A549 (cell line): ENCODE measurements around the gene DPF1.

ENCODE experiments used
- CEBPB ChIP-seq, 2 experiments: fragments of >200 bp in 1 of 2; sonication (Bioruptor Twin) in 1 of 2; formaldehyde crosslinking in 1 of 2; IDR thresholded peaks; 2 replicates each; pipeline ENCODE4 v1.6.1; 2012 to 2016
- CTCF ChIP-seq: fragments of >200 bp; sonication (Bioruptor Twin); formaldehyde crosslinking; IDR thresholded peaks from 3 replicates; pipeline ENCODE4 v1.5.1; 2016
- EP300 ChIP-seq, 2 experiments: fragments of >200 bp; sonication (Bioruptor Twin); formaldehyde crosslinking; IDR thresholded peaks; 2 replicates in 1 of 2; 3 replicates in 1 of 2; pipeline ENCODE4 v1.6.1; 2016 to 2017
- ESRRA ChIP-seq: fragments of 150-350 bp; IDR thresholded peaks from 2 replicates; pipeline ENCODE4 v1.6.1; 2014; ENCODE audit warnings: mild to moderate bottlenecking, low read length, borderline replicate concordance
- JUN ChIP-seq, 2 experiments: fragments of >200 bp; sonication (Bioruptor Twin); formaldehyde crosslinking; IDR thresholded peaks; 2 replicates in 1 of 2; 3 replicates in 1 of 2; pipeline ENCODE4 v1.6.1; 2016 to 2017

GRCh38 chr19:38204728-38205127 is 19.3 kb downstream of the DPF1 start:
- TF ChIP-seq CTCF (no peak), CEBPB (IDR thresholded peaks at IDR 0.05) (no peak), ESRRA (no peak), JUN (IDR thresholded peaks at IDR 0.05) (no peak), EP300 (IDR thresholded peaks at IDR 0.05) (no peak)
